HepG2 (cell line): ENCODE results near the gene HAUS1. TPM values are rescaled to one million over a fixed set of nuclear protein-coding genes. Genes with fewer than 3 reads are reported as not detected.

Experiments used
- CSRNP2 ChIP-seq: sonication (generic); formaldehyde crosslinking; conservative IDR thresholded peaks from 2 replicates; pipeline ENCODE4 v1.8.0; 2022; ENCODE audit warnings: low read depth, missing genetic modification reagents
- MEIS2 ChIP-seq: sonication (generic); formaldehyde crosslinking; IDR thresholded peaks from 2 replicates; pipeline ENCODE4 v1.9.0; 2021; ENCODE audit warnings: mild to moderate bottlenecking, missing genetic modification reagents
- PBX3 ChIP-seq: sonication (generic); formaldehyde crosslinking; IDR thresholded peaks from 2 replicates; pipeline ENCODE4 v1.8.1; 2023; ENCODE audit warnings: missing genetic modification reagents, inconsistent platforms, borderline replicate concordance
- SMARCE1 ChIP-seq: fragments of 450-650 bp; IDR thresholded peaks from 2 replicates; pipeline ENCODE4 v1.6.1; 2017; ENCODE audit warnings: borderline replicate concordance
- TBP ChIP-seq: sonication (generic); formaldehyde crosslinking; IDR thresholded peaks from 2 replicates; pipeline ENCODE4 v1.5.0; 2020; ENCODE audit warnings: missing genetic modification reagents
- U2AF1 ChIP-seq: fragments of 200-400 bp; formaldehyde crosslinking; optimal IDR thresholded peaks from 2 replicates; pipeline ENCODE3; 2017; ENCODE audit warnings: mild to moderate bottlenecking, low read depth, low read length
- USF2 ChIP-seq, 2 experiments: sonication (generic) in 1 of 2; formaldehyde crosslinking in 1 of 2; IDR thresholded peaks; 2 replicates each; pipeline versions ENCODE4 v1.5.1 to v1.6.1; 2011 to 2020; ENCODE audit warnings: borderline replicate concordance in 1 of 2, low read depth in 1 of 2, low read length in 1 of 2, mild to moderate bottlenecking in 1 of 2, missing genetic modification reagents in 1 of 2, moderate library complexity in 1 of 2
- ZHX1 ChIP-seq: sonication (generic); formaldehyde crosslinking; IDR thresholded peaks from 2 replicates; pipeline ENCODE4 v1.8.1; 2022; ENCODE audit warnings: low read depth, mild to moderate bottlenecking, missing genetic modification reagents
- ZHX2 ChIP-seq, 2 experiments: sonication (generic) in 1 of 2; formaldehyde crosslinking in 1 of 2; IDR thresholded peaks; 2 replicates each; pipeline versions ENCODE4 v1.6.1 to v1.9.0; 2014 to 2022; ENCODE audit warnings: antibody characterized with exemption in 1 of 2, borderline replicate concordance in 1 of 2, inconsistent platforms in 1 of 2, low read depth in 1 of 2, missing genetic modification reagents in 1 of 2
- ZNF383 ChIP-seq: sonication (generic); formaldehyde crosslinking; IDR thresholded peaks from 2 replicates; pipeline ENCODE4 v1.4.0; 2020; ENCODE audit warnings: missing genetic modification reagents, mild to moderate bottlenecking, borderline replicate concordance
- ZNF629 ChIP-seq: sonication (generic); formaldehyde crosslinking; conservative IDR thresholded peaks from 2 replicates; pipeline ENCODE4 v1.5.0; 2020; ENCODE audit warnings: missing genetic modification reagents
- ZNF879 ChIP-seq: sonication (generic); formaldehyde crosslinking; IDR thresholded peaks from 2 replicates; pipeline ENCODE4 v1.8.1; 2023; ENCODE audit warnings: missing genetic modification reagents
- polyA plus RNA-seq, 8 experiments: library from polyadenylated mRNA; depleted of rRNA in 3 of 8; stranded (reverse) in 7 of 8; unstranded in 1 of 8; fragments of >200 nt; fragmentation: Illumina TruSeq in 4 of 8; extraction: Trizol in 4 of 8; gene quantifications; 2 replicates each; pipeline versions ENCODE4 v1.2.1 to v1.2.3, GENCODE V29; 2011 to 2016; ENCODE audit warnings: low read depth in 4 of 8, missing spikeins in 1 of 8, mixed read lengths in 1 of 8; ENCODE audit not compliant: insufficient read depth in 1 of 8
- total RNA-seq, 5 experiments: library from RNA; depleted of rRNA; stranded (reverse); fragments of >200 nt; fragmentation: Illumina TruSeq; extraction: Trizol; gene quantifications; 2 replicates each; pipeline ENCODE4 v1.2.3, GENCODE V29; 2016; ENCODE audit warnings: low read depth in 1 of 5

The HAUS1 gene
- total and polyA plus RNA-seq, 2 of the 13 experiments (the other 11 are each of a cell fraction or from before 2014, with no cell fraction given), result 20.6 to 59.2 TPM

GRCh38 chr18:46104128-46104911, at the start of gene HAUS1 (continued):
- TF ChIP-seq PBX3 (CRISPR knock-in tag) (no peak), ZNF629 (CRISPR knock-in tag) (no peak), CSRNP2 (CRISPR knock-in tag) (no peak), SMARCE1 (no peak), TBP (no peak), ZHX1 (CRISPR knock-in tag) (no peak), U2AF1 (no peak), USF2 (IDR thresholded peaks at IDR 0.05; ENCODE audit: low read depth, low read length) (no peak), USF2 (CRISPR knock-in tag; IDR thresholded peaks at IDR 0.05; ENCODE audit: borderline replicate concordance) (no peak), ZNF383 (CRISPR knock-in tag) (0 out of 2 replicates have a peak, but pooled peaks have one; percentile 66), MEIS2 (CRISPR knock-in tag) (no peak; the same call in 1 of the 2 replicates), ZNF879 (CRISPR knock-in tag) (no peak), ZHX2 (IDR thresholded peaks at IDR 0.05; ENCODE audit: low read depth) (no peak), ZHX2 (CRISPR knock-in tag; IDR thresholded peaks at IDR 0.05; ENCODE audit: borderline replicate concordance) (no peak)
